ENCODE measurements around the gene MISP3.

Gene MISP3

DNA sequence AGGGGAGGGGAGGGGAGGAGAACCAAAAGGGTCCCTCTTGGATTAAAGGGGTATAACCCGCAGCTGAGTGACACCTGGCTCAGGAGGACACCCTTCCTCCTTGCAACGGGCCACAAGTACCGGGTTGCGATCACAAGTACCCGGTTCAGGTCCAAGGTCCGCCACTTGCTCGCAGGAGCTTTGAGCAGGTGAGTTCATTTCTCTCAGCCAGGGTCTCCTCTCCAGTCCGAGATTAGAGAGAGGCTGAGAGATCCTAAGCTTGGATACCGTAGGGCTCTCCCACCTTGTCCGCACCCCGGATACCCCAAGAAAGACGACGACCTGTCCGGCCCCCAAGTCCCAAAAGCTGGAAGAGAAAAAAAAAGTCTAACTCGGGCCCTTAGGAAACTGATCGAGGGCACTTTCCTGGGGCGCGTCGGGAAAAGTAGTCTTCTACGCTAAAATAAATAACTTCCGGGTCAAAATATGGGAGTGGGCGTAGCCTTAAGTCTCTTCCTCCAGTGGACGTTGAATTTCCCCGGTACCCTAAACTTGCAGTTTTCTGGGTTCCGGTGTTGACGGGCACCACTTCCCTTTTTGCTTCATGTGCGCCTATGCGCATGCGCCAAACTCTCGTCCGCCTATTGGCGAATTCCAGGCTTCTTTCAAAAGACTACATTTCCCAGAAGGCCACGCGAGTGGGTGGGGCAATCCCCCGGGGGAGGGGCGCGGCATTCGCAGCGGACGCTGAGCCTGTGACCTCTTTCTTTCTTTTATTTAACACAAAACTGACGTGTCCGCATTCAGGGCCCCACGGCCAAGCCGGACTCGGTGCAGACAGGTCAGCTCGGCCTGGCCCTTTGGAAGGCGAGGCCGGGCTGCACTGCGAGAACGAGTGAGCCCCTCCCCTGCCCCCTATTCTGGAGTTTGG lies 8.6 kb downstream of the MISP3 start:
- peak; percentile 100 for DNase-seq (ENCODE audit: low read depth)

DNA sequence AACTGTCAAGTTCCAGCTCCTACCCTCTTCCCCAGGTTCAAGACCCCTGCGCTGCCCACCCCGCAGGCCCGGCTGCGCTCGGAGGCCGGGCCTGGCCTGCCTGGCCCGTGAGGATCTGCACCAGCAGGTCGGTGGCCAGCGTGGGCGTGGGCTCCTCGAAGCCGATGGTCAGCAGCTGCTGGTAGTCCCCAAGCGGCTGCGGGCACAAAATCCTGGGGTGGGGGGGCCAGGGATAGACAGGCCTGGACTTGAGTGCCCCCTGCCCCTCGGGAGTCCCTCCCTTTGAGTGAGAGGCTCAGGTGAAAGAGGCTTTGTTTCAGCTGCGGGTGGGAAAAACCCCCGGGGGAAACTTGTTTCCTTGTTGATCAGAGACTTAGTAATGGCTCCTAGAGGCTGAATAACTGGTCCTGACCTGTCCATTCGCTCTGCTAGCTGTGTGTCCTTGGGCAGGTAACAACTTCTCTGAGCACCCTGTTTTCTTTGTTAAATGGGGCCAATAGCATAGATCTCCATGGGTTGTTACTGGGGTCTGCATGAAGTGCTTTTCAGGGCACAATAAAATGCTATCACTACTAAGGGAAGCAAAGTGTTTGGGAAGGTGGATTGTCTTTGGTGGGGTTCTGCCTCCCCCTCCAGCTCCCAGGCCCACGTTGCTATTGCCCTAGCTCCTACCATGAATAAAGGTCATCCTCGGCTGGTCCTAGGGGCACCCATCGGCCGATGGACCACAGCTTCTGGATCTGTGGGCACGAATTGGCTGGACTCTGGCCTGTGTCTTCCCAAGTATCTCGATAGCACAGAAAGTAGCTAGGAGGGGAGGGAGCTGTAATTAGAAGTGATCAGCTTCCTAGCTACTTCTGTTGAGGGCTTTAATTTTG lies 9.4 kb downstream of the MISP3 start:
- DNase-seq (ENCODE audit: low read depth) = peak; percentile 44

DNA sequence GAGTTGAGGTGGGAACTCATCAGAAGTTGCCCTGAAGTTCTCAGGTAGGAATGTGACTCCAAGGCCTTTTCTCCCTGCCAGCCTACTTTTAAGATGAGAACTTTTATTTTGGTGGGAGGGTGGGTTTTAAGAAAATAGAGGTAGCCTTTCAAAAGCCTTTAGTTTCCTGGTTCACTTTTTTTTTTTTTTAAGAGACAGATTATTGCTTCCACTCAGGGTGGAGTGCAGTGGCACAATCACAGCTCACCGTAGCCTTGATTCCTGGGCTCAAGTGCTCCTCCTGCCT lies 10.0 kb downstream of the MISP3 start:
- DNase-seq (ENCODE audit: low read depth) = no peak

DNA sequence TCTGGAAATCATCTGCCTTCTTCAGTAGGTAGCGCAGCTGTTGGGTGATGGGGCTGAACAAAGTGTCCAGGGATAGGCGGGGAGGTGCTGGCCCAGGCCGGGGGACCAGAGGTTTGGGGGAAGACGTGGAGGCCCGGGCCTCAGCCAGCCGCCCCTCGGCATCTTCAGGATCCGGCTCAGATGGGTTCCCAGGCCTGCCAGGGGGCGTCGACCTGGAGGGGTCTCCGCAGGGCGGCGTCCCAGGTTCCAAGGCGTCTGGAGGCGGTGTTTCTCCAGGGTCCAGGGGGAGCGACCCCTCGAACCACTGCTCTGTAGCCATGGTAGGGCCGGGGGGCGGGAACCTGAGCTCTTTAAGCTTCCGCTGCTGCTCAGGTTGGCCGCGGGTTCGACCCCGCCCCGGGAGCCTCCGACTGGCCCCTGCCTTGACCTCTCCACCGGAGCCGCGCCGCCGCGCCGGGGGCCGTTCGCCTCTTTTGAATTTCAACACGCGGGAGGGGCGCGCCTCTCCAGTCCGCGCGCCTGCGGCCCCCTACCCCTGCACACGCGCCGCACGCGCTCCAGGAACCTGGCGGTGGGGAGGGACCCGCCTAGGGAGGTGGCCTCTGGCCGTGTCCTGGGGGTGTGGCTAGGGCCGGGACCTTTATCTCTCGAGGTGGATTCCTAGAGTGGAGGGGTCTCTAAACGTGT lies 12.9 kb downstream of the MISP3 start, which contains the start of gene C19orf67:
Gene C19orf67, minus strand, starts transcription at position 475 of the 687 bp plus-strand sequence. Its CDS starts 156 bp downstream, at position 319.
- DNase-seq (ENCODE audit: low read depth) = no peak

DNA sequence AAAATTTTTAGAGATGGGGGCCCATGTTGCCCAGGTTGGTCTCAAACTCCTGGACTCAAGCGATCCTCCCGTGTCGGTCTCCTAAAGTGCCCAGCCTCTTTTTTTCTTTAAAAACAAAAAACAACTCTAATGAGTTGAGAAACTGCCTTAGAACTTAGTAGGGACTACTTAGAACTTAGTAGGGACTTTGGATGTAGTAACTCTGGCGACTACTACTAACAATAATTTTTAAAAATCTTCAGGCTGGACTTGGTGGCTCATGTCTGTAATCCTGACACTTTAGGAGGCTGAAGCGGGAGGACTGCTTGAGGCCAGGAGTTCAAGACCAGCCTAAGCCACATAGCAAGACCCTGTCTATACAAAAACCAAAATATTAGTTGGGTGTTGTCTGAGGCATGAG lies 13.5 kb downstream of the MISP3 start:
- no peak for DNase-seq (ENCODE audit: low read depth)

DNA sequence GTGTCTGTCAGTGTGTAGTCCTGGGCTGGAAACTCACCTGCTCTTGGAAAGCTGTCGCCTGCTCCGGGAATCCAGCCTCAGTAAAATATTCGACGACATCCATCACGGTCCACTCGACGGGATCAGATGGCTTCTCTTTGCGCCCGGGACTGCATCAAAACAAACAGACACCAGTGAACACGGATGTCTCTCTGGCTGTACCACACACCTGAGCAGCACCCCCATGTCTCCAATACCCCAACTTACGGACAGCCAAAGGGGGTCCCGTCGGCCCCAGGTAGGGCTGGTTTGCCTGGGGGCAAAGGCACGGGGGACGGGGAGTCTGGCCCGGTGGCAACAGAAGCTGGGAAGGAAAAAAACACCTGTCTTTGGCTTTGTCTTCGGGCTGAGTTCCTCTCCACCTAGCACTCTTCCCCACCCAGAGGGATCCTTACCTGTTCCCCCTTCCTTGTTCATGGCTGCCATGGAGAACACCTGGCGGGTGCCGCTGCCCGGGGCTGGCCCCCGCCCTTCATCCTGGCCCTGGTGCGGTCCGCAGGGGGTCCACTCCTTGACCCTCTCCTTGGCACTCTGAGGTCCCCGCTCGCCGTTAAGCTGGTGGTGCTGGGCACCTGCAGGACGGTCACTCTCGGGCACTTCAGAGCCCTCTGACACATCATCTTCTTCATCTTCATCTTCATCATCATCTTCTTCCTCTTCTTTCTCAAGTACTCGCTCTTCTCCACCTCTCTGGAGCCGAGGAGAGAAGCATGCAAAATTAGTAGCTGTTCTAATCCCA lies 16.2 kb downstream of the MISP3 start:
- no peak for DNase-seq (ENCODE audit: low read depth)

DNA sequence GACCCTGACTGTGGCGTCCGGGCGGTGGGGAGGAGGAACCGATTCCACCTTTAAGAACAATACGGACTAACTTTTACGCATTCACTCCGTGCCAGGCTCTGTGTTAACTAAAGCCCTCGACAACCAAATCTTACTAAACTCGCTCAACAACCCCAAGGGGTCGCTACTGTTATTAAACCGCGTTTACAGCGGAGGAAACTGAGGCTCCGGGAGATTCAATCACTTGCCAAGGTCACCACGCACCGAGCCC lies 16.8 kb downstream of the MISP3 start:
- DNase-seq (ENCODE audit: low read depth) = peak; percentile 37

DNA sequence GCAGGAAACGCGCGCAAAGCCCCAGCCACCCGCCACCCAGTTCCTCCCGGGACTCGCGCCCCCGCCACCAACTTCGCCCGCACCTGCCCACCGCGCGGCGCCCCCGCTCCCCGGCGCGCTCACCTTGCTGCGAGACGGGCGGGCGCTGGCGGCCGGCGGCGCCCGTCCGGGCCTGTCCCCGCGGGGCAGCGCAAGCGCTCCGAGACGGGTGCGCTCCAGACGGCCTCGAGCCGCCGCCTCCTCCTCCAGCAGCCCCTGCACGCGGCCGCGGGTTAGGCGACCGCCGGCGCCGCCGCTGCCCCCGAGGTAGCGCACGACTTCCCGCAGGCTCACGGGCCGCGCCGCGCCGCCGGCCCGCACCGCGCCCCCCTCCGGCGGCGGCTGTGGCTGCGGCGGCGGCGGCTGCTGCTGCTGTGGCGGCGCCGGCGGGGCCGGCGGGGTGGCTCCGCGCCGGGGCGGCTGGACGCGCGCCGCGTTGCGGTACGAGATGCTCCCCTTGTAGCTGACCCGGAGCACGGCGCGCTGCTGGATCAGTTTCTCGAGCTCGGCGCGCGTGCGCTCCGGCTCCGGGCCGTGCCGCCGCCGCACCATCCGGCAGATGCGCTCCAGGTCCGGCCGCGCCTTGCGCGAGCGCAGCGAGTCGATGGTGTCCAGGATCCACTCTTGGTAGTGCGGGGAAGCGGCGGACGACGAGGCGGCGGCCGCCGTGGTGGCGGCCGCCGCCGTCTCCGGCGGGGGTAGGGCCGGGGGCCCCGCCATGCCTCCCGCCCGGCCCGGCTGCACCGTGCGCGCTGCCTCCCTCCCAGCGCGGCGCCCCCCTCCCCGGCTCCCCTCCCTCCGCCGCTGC lies 17.3 kb downstream of the MISP3 start:
- peak; percentile 76 for DNase-seq (ENCODE audit: low read depth)

DNA sequence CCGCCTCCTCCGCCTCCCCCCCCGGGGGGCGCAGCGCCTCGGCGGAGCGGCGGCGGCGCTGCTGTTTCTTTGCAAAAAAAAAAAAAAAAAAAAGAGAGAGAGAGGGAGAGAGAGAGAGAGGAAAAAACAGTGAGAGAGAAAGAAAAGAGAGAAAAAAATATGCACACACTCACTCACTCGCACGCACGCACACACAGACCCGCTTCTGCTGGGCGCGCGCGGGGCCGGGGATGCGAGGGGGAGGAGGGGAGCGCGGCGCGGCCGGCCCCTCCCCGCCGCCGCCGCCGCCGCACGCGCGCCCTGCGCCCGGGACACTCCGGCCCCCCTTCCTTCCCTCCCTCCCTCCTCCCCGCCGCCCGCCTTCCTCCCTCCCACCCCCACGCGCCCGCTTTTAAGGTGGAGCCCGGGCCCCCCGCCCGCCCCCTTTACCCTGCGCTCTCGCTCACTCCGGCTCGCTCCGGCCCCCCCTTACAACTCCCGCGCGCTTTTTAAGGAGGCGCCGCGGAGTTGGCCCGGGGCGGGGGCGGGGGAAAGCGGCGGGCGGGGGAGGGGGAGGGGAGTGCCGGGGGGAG lies 18.0 kb downstream of the MISP3 start, which contains the start of gene SAMD1:
Gene SAMD1, minus strand, starts transcription at position 243 of the 572 bp plus-strand sequence.
- DNase-seq (ENCODE audit: low read depth) = peak; percentile 88

DNA sequence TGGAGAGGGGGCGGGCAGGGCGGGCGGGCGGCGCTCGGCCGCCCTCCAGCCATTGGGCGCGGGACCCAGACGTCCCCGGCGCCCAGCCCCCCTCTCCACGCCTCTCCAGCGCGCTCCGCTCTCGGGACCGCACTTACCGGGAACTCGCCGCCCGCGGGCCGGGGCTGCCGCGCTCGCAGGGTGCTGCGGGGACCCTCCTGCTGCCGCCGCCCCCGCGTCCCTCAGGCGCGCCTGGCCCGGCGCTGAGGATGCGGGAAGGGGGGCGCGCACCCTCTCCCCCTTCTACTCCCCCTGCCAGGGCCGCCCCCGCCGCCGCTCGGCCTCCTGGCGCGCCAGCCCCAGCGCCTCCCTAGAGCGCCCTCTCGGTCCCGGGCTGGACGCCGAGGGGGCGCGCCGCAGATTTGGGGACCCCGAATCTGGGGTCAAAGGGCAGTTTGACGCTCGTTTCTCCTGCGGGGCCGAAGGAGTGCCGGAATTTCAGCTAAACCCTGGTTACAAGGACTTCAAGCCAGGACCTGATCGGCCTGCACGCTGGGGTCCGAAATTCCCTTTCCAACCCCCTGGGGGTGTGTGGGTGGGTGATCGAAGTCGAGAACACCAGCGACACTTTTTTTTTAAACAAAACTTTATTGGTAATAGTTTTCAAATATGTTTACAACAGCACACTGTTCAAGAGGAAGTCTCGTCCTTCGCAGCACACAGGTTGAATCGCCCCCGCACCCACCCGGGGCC lies 18.7 kb downstream of the MISP3 start:
- peak; percentile 85 for DNase-seq (ENCODE audit: low read depth)

DNA sequence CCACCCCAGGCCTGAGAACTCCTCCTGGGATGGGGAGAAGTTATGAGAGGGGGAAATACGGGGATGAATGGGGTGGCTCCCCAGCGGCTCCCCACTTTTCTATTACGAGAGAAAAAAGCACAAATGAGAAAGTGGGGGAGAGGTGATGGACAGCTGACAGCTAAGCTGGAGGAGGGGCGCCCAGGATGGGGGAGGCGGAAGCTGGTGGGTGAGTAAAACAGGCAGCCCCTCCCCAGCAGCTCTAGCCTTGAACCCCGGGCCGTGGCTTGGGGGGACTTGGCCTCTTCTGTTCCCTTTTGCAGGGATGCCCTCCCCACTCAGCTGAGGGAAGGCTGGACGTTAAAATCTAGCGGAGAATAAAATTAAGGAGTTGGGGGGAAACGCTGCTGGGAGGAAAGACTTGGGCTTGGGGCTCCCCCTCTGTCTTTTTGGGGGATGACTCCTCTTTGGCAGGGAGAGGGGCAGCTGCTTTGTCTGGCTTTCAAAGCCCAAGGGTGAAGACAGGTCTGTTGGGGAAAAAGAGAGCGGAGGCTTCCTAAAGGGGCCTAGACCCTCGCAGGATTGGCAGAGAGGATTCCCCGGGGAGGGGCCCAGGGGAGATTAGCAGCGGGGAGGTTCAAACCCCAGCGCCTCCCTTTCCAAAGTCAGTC lies 19.4 kb downstream of the MISP3 start:
- peak; percentile 24 for DNase-seq (ENCODE audit: low read depth)

DNA sequence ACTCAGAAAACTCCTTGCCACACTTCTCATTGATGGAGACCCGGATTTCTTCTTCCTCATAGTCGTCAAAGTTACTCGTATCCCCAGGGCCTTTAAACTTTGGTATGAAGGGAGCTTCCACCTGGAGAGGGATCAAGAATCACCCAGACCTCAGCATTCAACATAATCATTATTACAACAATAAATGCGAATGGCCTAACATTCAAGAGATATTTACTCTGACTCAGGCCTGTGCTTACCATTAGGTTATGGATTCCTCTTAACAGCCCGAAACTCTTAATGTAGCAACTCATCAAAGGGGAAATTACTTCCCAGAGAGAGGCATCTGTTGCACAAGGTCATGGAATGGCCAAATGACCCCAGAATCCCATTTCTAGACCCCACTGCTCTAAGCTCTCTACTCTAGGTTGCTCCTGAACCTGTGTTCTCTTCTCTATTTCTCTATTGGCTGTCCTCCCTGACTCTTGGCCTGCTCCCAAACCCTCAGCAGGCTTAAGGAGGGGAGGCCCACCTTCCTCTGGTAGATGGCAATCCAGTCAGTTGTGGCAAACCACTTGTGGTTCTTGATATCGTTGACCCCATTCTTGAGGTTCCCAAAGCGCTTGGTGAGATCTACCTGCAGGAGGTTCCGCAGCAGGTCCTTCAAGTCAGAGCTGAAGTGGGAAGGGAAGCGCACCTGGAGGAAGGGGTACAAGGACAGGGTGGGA lies 20.7 kb downstream of the MISP3 start:
- DNase-seq (ENCODE audit: low read depth) = no peak

DNA sequence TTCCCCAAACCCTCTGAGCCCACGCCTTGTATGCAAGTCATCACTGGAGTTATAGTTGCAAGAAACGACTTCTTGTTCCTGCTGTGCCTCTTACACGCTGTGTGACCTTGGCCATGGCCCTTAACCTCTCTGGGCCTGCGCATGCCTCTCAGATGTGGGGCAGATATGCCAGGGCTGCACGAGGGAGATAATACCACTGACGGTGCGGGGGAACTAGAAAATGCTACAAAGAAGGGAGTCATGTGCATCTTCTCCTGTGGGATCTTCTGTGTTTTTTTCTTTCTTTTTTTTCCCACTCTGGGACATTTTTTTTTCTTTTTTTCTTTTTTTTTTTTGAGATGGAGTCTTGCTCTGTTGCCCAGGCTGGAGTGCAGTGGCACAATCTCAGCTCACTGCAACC lies 22.3 kb downstream of the MISP3 start:
- no peak for DNase-seq (ENCODE audit: low read depth)

DNA sequence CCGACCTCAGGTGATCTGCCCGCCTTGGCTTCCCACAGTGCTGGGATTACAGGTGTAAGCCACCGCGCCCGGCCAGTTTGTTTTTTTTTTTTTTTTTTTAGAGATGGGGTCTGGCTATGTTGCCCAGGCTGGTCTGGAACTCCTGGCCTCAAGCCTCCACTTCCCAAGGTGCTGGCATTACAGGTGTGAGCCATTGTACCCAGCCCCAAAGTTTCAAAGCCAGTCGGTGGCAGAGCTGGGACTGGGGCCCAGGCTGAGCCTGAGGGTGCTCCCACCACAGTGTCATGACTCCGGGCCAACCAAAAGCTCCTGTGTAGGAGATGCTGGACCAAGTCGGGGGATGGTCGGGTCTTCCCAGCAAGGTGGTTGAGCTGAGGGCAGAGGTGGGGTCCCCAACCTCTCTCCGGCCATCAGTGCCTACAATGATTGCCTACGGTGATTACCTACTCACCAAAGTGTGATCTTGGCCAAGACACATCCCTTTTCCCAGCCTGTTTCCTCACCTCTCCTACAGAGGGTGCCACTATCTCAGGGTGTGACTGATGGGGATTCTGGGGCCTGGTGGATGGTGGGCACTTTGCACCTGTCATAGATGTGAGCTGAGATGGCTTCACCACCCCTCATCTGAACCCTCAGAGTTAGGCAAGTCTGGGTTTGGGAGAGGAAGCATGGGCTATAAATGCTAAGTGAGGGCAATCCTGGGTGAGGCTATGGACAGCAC lies 23.8 kb downstream of the MISP3 start:
- no peak for DNase-seq (ENCODE audit: low read depth)

DNA sequence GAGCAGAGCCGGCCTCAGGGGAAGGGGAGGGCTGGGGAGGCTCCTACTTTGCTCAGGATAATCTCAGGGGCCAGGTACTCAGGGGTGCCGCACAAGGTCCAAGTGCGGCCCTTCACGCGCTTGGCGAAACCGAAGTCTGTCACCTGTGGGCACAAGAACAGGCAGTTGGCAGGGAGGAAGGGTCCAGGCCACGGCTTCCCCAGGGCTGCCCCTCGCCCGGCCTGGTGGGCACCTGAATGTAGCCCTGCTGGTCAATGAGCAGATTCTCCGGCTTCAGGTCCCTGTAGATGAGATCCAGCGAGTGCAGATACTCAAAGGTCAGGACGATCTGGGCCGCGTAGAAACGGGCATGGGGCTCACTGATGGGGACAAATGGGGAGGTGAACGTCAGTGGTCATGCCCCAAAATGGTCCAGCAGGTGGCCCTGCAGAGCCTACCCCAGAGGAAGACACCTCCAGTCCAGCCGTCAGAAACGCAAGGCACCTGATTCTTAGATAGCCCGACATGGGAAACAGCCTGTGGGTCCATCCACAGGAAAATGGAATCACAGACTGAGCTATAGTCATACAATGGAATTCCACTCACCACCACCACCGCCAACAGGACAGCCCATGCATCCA lies 25.1 kb downstream of the MISP3 start:
- no peak for DNase-seq (ENCODE audit: low read depth)

DNA sequence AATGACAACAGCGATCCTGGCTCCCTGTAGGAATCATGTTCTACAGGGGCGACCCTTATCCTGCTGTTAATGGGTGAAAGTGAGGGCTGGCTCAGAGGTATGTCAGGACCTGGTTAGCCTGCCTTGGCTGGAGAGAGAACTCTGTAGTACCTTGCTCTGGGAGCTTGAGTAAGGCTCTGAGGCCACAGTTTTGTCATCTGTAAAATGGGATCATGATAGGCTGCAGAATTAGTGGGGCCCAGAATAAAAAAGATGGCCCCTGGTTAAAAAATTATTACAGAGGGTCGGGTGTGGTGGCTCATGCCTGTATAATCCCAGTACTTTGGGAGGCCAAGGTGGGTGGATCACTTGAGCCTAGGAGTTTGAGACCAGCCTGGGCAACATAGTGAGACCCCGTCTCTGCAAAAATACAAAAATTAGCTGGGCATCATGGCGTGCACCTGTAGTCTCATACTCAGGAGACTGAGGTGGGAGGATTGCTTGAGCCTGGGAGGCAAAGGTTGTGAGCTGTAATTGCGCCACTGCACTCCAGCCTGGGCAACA lies 28.5 kb downstream of the MISP3 start:
- DNase-seq (ENCODE audit: low read depth) = no peak

DNA sequence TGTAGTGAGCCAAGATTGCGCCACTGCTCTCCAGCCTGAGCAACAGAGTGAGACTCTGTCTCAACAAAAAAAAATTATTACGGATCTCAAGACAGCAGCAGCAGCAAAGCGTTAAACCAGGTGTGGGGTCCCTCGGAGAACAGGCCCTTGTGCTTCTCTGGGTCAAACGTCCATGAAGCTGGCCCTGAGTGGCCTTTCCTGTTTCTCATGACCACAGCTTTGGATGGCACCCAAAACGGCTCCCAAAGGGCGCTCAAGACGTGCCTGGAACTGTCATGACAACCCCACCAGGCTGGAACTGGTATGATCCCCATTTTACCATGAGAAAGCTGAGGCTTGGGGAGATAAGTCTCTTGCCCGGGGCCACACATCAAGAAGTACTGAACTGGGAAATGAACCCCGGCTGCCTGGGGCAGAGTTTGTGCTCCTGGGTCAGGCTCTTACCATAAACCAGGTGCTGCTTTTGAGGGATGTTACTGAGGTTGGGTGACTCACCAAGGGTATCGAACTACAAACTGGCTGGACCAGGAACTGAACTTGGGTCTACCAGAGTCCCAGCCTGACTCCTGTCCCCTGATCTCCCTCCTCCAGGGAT lies 29.6 kb downstream of the MISP3 start:
- DNase-seq (ENCODE audit: low read depth) = no peak
